Stomach smooth muscle (tissue), 2 donors: Measurements from ENCODE around the gene DAAM1.

Source experiments
- H3K27ac ChIP-seq: one replicate; pipeline ENCODE4 v1.7.0; 2013; ENCODE audit warnings: mild to moderate bottlenecking, low read length, inconsistent platforms
- H3K27me3 ChIP-seq, 2 donors: one replicate each; pipeline ENCODE4 v1.7.0; 2013; ENCODE audit warnings: low read length in 2 of 2; ENCODE audit not compliant: insufficient read depth in 2 of 2, control insufficient read depth in 1 of 2
- H3K36me3 ChIP-seq, 2 donors: one replicate each; pipeline ENCODE4 v1.7.0; 2013; ENCODE audit warnings: low read length in 2 of 2; ENCODE audit not compliant: control insufficient read depth in 2 of 2, insufficient read depth in 2 of 2
- H3K4me1 ChIP-seq: one replicate; pipeline ENCODE4 v1.7.0; 2013; ENCODE audit warnings: low read length; ENCODE audit not compliant: control insufficient read depth, insufficient read depth
- H3K4me3 ChIP-seq, 2 donors: one replicate each; pipeline ENCODE4 v1.7.0; 2013; ENCODE audit warnings: low read length in 2 of 2
- H3K9ac ChIP-seq, 2 donors: one replicate each; pipeline ENCODE4 v1.7.0; 2013; ENCODE audit warnings: low read length in 2 of 2, mild to moderate bottlenecking in 1 of 2
- H3K9me3 ChIP-seq, 2 donors: one replicate each; pipeline ENCODE4 v1.7.0; 2013; ENCODE audit warnings: low read length in 2 of 2; ENCODE audit not compliant: control insufficient read depth in 2 of 2
- donor health status: healthy.
- donor health status: Pancreatic carcinoma.

DAAM1 gene

DNA sequence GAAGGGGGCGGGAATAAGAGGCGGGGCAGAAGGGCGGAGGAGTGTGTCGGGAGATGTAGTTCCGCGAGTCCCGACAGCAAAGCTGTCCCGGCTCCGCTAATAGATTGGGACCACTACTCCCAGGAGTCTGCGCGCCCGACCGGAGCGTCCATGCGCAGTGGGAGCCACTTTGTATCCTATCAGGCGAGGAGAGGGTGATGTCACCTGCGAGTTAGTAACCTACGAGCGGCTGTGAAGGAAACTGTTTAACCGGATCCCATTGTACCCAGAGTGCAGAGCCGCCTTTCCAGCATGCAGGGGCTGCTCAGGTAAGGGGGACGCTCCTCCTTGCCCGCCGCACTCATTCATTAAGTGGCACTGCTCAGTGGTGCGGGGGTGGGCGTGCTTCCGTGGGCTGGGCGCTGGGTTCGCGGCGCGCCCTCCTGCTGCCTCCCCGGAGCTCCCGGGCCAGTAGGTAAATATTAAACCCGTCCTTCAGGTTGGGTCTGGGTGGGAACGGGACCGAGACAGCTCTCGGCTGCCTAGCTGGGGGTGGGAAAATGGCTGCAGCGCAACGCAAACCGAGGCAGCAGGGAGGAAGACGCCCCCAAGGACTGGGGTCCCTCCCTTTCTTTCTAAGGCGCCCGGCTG lies at the start of gene DAAM1:
Gene DAAM1 (plus strand): TSS at position 207 of the 630 bp plus-strand sequence. CDS start 74,811 bp downstream, outside the sequence.
- peak within 1 kb of the TSS; percentile 79 to 91 for H3K9ac ChIP-seq
- no peaks in the 10 kb centered on the region for H3K36me3 ChIP-seq
- peak within 1 kb of the TSS; percentile 92 for H3K27ac ChIP-seq
- H3K4me1 ChIP-seq, result peaks cover 22% of the 10 kb centered on the region
- no peaks in the 10 kb centered on the region for H3K27me3 ChIP-seq
- H3K4me3 ChIP-seq, result peak within 1 kb of the TSS; percentile 84 to 95
- no peaks in the 10 kb centered on the region for H3K9me3 ChIP-seq

DNA sequence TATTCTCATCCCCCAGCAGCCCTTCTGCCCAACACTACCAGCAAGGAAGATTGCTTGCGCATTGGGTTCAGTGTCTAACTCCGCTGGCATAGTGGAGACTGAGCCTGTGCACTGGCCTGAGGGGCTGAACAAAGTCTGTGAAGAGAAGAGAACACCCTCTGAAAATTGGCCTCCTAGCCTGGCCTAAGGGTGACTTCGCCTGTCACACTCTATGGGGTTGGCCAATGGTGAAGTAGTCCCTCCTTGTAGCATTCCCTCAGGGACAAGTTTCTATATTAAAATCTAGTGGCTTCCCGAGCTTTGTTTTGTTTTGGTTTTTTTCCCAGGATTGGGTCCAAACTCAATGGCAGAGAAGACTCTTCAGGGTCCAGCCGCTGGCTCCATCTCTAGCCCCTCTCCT lies 49.1 kb upstream of the DAAM1 start:
- Histone ChIP-seq H3K4me1 (no peaks in the 10 kb centered on the region), H3K27ac (no peak overlapping the region), H3K9ac (no peak overlapping the region), H3K4me3 (no peak overlapping the region), H3K27me3 (no peaks in the 10 kb centered on the region), H3K9me3 (no peaks in the 10 kb centered on the region), H3K36me3 (no peaks in the 10 kb centered on the region)

GRCh38 chr14:59140106-59140843 lies 48.2 kb upstream of the DAAM1 start:
- Histone ChIP-seq H3K9me3 (no peaks in the 10 kb centered on the region), H3K27ac (no peak overlapping the region), H3K36me3 (no peaks in the 10 kb centered on the region), H3K4me1 (no peaks in the 10 kb centered on the region), H3K4me3 (no peak overlapping the region), H3K9ac (no peak overlapping the region), H3K27me3 (no peaks in the 10 kb centered on the region)

DNA sequence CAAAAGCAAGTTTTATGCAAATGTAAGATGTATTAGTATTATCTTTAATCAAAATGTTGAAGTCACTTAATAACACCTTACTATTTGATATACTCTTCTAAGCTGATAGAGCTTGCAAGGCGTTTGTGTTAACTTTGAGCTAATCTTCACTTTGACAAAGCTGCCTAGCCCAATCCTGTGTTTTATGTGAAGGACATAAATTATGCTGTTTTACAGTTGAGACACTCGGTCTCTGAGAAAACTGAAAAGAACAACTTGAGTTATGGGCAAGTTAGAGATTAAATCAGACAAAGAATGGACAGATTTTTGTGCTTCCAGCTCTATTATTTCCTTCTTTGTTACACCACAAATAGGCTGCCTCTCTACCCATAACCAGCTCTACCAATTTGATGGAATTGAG lies 42.0 kb upstream of the DAAM1 start:
- Histone ChIP-seq H3K4me1 (no peaks in the 10 kb centered on the region), H3K27ac (no peak overlapping the region), H3K36me3 (no peaks in the 10 kb centered on the region)

GRCh38 chr14:59147007-59147406 lies 41.5 kb upstream of the DAAM1 start:
- no peaks in the 10 kb centered on the region for H3K9me3 ChIP-seq
- H3K36me3 ChIP-seq, result no peaks in the 10 kb centered on the region
- H3K27ac ChIP-seq, result no peak overlapping the region
- no peak overlapping the region for H3K4me3 ChIP-seq
- no peaks in the 10 kb centered on the region for H3K4me1 ChIP-seq
- no peaks in the 10 kb centered on the region for H3K27me3 ChIP-seq
- H3K9ac ChIP-seq, result no peak overlapping the region

More for the DNA sequence above, 42.0 kb upstream of the DAAM1 start:
- H3K4me3 ChIP-seq, result no peak overlapping the region
- H3K9me3 ChIP-seq, result no peaks in the 10 kb centered on the region
- no peaks in the 10 kb centered on the region for H3K27me3 ChIP-seq
- no peak overlapping the region for H3K9ac ChIP-seq

DNA sequence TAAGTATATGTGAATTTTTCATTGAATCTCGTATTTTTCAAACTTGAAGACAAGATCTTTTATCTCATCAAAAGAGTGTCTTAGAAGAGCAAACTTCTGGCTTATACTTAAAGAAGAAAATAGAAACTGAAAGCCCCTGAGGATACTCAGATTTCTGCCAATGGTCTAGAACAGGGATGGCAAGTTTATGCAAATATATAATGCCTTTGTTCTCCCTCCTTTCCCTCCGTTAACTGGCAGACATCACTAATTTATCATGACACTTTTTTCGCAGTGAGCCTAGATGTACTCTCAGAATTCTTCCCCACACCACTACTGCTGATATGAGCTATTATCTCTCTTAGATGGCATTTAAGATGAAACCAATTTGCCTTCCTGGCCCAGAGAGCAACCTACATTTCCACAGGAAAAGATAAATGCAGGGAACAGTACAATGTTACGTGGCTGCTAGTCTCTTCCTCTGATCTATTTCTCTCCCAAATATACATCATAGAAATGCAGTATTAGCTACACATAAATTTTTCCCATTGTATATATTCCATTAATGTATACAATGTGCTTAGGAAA lies 40.0 kb upstream of the DAAM1 start:
- no peaks in the 10 kb centered on the region for H3K27me3 ChIP-seq
- H3K9me3 ChIP-seq, result no peaks in the 10 kb centered on the region
- no peaks in the 10 kb centered on the region for H3K36me3 ChIP-seq
- H3K4me3 ChIP-seq, result no peak overlapping the region
- no peak overlapping the region for H3K27ac ChIP-seq
- H3K4me1 ChIP-seq, result no peaks in the 10 kb centered on the region
- no peak overlapping the region for H3K9ac ChIP-seq

- Histone ChIP-seq H3K27me3 (no peaks in the 10 kb centered on the region), H3K36me3 (no peaks in the 10 kb centered on the region), H3K9ac (no peak overlapping the region), H3K4me3 (no peak overlapping the region), H3K27ac (no peak overlapping the region), H3K4me1 (no peaks in the 10 kb centered on the region), H3K9me3 (no peaks in the 10 kb centered on the region)
Measured at GRCh38 chr14:59150990-59151389, 37.5 kb upstream of the DAAM1 start.

- Histone ChIP-seq H3K27me3 (no peaks in the 10 kb centered on the region), H3K9ac (no peak overlapping the region), H3K4me1 (peaks cover 3% of the 10 kb centered on the region), H3K9me3 (no peaks in the 10 kb centered on the region), H3K4me3 (no peak overlapping the region), H3K36me3 (no peaks in the 10 kb centered on the region), H3K27ac (no peak overlapping the region)
Measured at GRCh38 chr14:59154373-59154772, 34.1 kb upstream of the DAAM1 start.

- no peak overlapping the region for H3K4me3 ChIP-seq
- no peak overlapping the region for H3K27ac ChIP-seq
- no peaks in the 10 kb centered on the region for H3K36me3 ChIP-seq
- H3K4me1 ChIP-seq, result peaks cover 3% of the 10 kb centered on the region
- H3K27me3 ChIP-seq, result no peaks in the 10 kb centered on the region
- H3K9me3 ChIP-seq, result no peaks in the 10 kb centered on the region
- no peak overlapping the region for H3K9ac ChIP-seq
Measured at GRCh38 chr14:59155886-59156285, 32.6 kb upstream of the DAAM1 start.

DNA sequence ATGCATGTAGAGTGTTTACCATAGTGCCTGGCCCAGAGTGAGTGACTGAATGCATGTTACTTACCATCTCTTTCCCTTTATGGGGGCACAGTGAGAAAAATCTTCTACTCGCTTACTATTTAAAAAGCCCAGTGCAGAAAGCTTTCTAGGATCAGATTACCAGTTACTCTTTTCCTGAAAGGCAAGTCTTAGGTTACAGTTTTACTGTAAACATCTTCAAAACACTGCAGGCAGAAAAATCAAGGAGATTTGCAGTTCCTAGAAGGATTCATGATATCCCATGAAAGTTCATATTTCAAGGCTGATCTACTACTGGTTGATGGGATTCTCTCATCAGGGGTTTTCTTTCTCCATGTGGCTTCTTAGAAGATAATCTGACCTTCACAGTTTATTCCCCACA lies 29.3 kb upstream of the DAAM1 start:
- H3K9ac ChIP-seq, result no peak overlapping the region
- peaks cover 7% of the 10 kb centered on the region for H3K4me1 ChIP-seq
- H3K36me3 ChIP-seq, result no peaks in the 10 kb centered on the region
- H3K4me3 ChIP-seq, result no peak overlapping the region
- no peaks in the 10 kb centered on the region for H3K27me3 ChIP-seq
- no peak overlapping the region for H3K27ac ChIP-seq
- H3K9me3 ChIP-seq, result no peaks in the 10 kb centered on the region

- no peak overlapping the region for H3K4me3 ChIP-seq
- H3K27ac ChIP-seq, result no peak overlapping the region
- no peaks in the 10 kb centered on the region for H3K36me3 ChIP-seq
- H3K9ac ChIP-seq, result no peak overlapping the region
- H3K9me3 ChIP-seq, result no peaks in the 10 kb centered on the region
- peaks cover 7% of the 10 kb centered on the region for H3K4me1 ChIP-seq
- H3K27me3 ChIP-seq, result no peaks in the 10 kb centered on the region
Measured at GRCh38 chr14:59160506-59160905, 28.0 kb upstream of the DAAM1 start.
